Stimulated activated CD8-positive, alpha-beta memory T cell treated with anti-CD3 and anti-CD28 coated beads, Interleukin-4, amount 100 ng/mL, for 4 hours (primary cell): Measurements from ENCODE around the gene OR2AE1.
"Not testable (repeated sequence)": the region's sequence is repeated elsewhere in the genome, so short reads cannot be mapped to it uniquely, and the experiment has no call there.

Source experiments
- DNase-seq, 2 donors: peaks; one replicate each; pipeline ENCODE4 v3.0.0-alpha.2; 2020; ENCODE audit warnings: low read depth in 2 of 2, low spot score in 1 of 2

Gene OR2AE1

GRCh38 chr7:99876933-99877332, at the start of gene OR2AE1:
Gene OR2AE1, minus strand, starts transcription at chr7:99877033. Its CDS starts 0 bp downstream, at chr7:99877033.
- no peak for DNase-seq

- DNase-seq: no peak
These were observed 49.5 kb upstream of the OR2AE1 start for GRCh38 chr7:99926321-99926720.

- no peak for DNase-seq
These were observed 46.4 kb upstream of the OR2AE1 start for GRCh38 chr7:99923200-99923599.

GRCh38 chr7:99920149-99920548, 43.3 kb upstream of the OR2AE1 start:
- DNase-seq: no peak

GRCh38 chr7:99919814-99920112, 42.9 kb upstream of the OR2AE1 start:
- no peak for DNase-seq

- DNase-seq: peak; percentile 73 to 79
These were observed 42.4 kb upstream of the OR2AE1 start, which contains the start of gene TRIM4 for GRCh38 chr7:99918959-99919813. Gene TRIM4, minus strand, starts transcription at chr7:99919530. Its CDS starts 129 bp downstream, at chr7:99919401.

- no peak for DNase-seq
These were observed 34.1 kb upstream of the OR2AE1 start for GRCh38 chr7:99910976-99911375.

GRCh38 chr7:99901581-99901980, 24.7 kb upstream of the OR2AE1 start:
- DNase-seq: no peak

GRCh38 chr7:99899830-99900519, 23.1 kb upstream of the OR2AE1 start:
- DNase-seq: no peak

GRCh38 chr7:99898836-99899235, 22.0 kb upstream of the OR2AE1 start:
- no peak for DNase-seq

GRCh38 chr7:99898023-99898357, 21.2 kb upstream of the OR2AE1 start:
- DNase-seq: no peak

GRCh38 chr7:99897322-99898022, 20.6 kb upstream of the OR2AE1 start:
- DNase-seq: no peak

GRCh38 chr7:99894738-99895137, 17.9 kb upstream of the OR2AE1 start:
- DNase-seq: no peak

GRCh38 chr7:99893280-99893679, 16.4 kb upstream of the OR2AE1 start:
- DNase-seq: no peak

- DNase-seq: not testable (repeated sequence)
These were observed 13.5 kb upstream of the OR2AE1 start for GRCh38 chr7:99890348-99890747.

- not testable (repeated sequence) for DNase-seq
These were observed 11.5 kb upstream of the OR2AE1 start for GRCh38 chr7:99888366-99888765.

GRCh38 chr7:99881370-99881769, 4.5 kb upstream of the OR2AE1 start:
- no peak for DNase-seq

GRCh38 chr7:99876491-99876890, 342 bp downstream of the OR2AE1 start:
- DNase-seq: no peak

GRCh38 chr7:99868246-99868645, 8.6 kb downstream of the OR2AE1 start:
- DNase-seq: no peak

GRCh38 chr7:99867477-99867876, 9.4 kb downstream of the OR2AE1 start:
- DNase-seq: not testable (repeated sequence)

GRCh38 chr7:99863847-99864440, 12.9 kb downstream of the OR2AE1 start:
- no peak for DNase-seq
